HUES64 (cell line): ENCODE measurements around the gene L3MBTL4.
"Not testable (repeated sequence)": the region's sequence is repeated elsewhere in the genome, so short reads cannot be mapped to it uniquely, and the experiment has no call there.

Experiments used
- H3K27ac ChIP-seq: 2 replicates; pipeline ENCODE4 v1.7.0; 2013; ENCODE audit warnings: low read depth, low read length, inconsistent platforms
- H3K27me3 ChIP-seq: 2 replicates; pipeline ENCODE4 v1.6.1; 2013; ENCODE audit warnings: mild to moderate bottlenecking, low read length; ENCODE audit not compliant: insufficient read depth
- H3K36me3 ChIP-seq: 2 replicates; pipeline ENCODE4 v1.6.1; 2013; ENCODE audit warnings: mild to moderate bottlenecking, low read length; ENCODE audit not compliant: insufficient read depth
- H3K4me1 ChIP-seq: 2 replicates; pipeline ENCODE4 v1.6.1; 2013; ENCODE audit warnings: mild to moderate bottlenecking, low read length, moderate library complexity; ENCODE audit not compliant: insufficient read depth
- H3K4me3 ChIP-seq: 2 replicates; pipeline ENCODE4 v1.5.1; 2013; ENCODE audit warnings: mild to moderate bottlenecking, low read length, moderate library complexity
- H3K9ac ChIP-seq: 2 replicates; pipeline ENCODE4 v1.6.1; 2013; ENCODE audit warnings: mild to moderate bottlenecking, low read depth, low read length
- H3K9me3 ChIP-seq: 2 replicates; pipeline ENCODE4 v1.6.1; 2013; ENCODE audit warnings: low read depth, low read length; ENCODE audit not compliant: insufficient read depth
- WGBS: fragments of 150-250, 120-280 bp; methylation state at CpG from one replicate; pipeline ENCODE4 v1.1.7; 2013; ENCODE audit warnings: missing lambda C conversion rate; 5-methylcytosine and 5-hydroxymethylcytosine counted together

The L3MBTL4 gene

GRCh38 chr18:6106091-6106685 is 308.5 kb downstream of the L3MBTL4 start:
- Histone ChIP-seq H3K9ac (no peak overlapping the region), H3K27ac (no peak overlapping the region), H3K9me3 (no peaks in the 10 kb centered on the region), H3K4me3 (no peak overlapping the region), H3K27me3 (no peaks in the 10 kb centered on the region), H3K36me3 (no peaks in the 10 kb centered on the region), H3K4me1 (no peaks in the 10 kb centered on the region)
- WGBS, result 84% methylated on average over 1 of the region's 1 CpG

GRCh38 chr18:6103741-6104140 is 311.0 kb downstream of the L3MBTL4 start:
- Histone ChIP-seq H3K4me1 (no peaks in the 10 kb centered on the region), H3K27ac (no peak overlapping the region), H3K9me3 (no peaks in the 10 kb centered on the region), H3K4me3 (no peak overlapping the region), H3K9ac (no peak overlapping the region), H3K36me3 (no peaks in the 10 kb centered on the region), H3K27me3 (no peaks in the 10 kb centered on the region)
- 70% methylated on average over 3 of the region's 3 CpGs for WGBS

GRCh38 chr18:6096730-6097129 is 318.0 kb downstream of the L3MBTL4 start:
- Histone ChIP-seq H3K27me3 (no peaks in the 10 kb centered on the region), H3K9ac (no peak overlapping the region), H3K36me3 (no peaks in the 10 kb centered on the region), H3K4me3 (no peak overlapping the region), H3K27ac (no peak overlapping the region), H3K4me1 (no peaks in the 10 kb centered on the region; the same call in 1 of the 2 replicates), H3K9me3 (no peaks in the 10 kb centered on the region)

GRCh38 chr18:6088432-6088831 is 326.3 kb downstream of the L3MBTL4 start:
- H3K9ac ChIP-seq, result no peak overlapping the region
- H3K4me3 ChIP-seq, result no peak overlapping the region
- H3K36me3 ChIP-seq, result no peaks in the 10 kb centered on the region
- WGBS, result 79% methylated on average over 2 of the region's 2 CpGs
- no peaks in the 10 kb centered on the region for H3K9me3 ChIP-seq
- H3K4me1 ChIP-seq, result no peaks in the 10 kb centered on the region
- no peak overlapping the region for H3K27ac ChIP-seq
- no peaks in the 10 kb centered on the region for H3K27me3 ChIP-seq

GRCh38 chr18:6086731-6087130 is 328.0 kb downstream of the L3MBTL4 start:
- Histone ChIP-seq H3K9ac (no peak overlapping the region), H3K36me3 (no peaks in the 10 kb centered on the region), H3K27me3 (no peaks in the 10 kb centered on the region), H3K9me3 (no peaks in the 10 kb centered on the region), H3K4me3 (no peak overlapping the region), H3K4me1 (no peaks in the 10 kb centered on the region), H3K27ac (no peak overlapping the region)
- WGBS, result 100% methylated on average over 2 of the region's 2 CpGs

- H3K9ac ChIP-seq, result no peak overlapping the region
- H3K4me1 ChIP-seq, result no peaks in the 10 kb centered on the region
- no peak overlapping the region for H3K4me3 ChIP-seq
- no peaks in the 10 kb centered on the region for H3K9me3 ChIP-seq
- WGBS, result 84% methylated on average over 2 of the region's 2 CpGs
- no peaks in the 10 kb centered on the region for H3K27me3 ChIP-seq
- no peak overlapping the region for H3K27ac ChIP-seq
- no peaks in the 10 kb centered on the region for H3K36me3 ChIP-seq
Measured at GRCh38 chr18:6079406-6079805, 335.3 kb downstream of the L3MBTL4 start.

- H3K9me3 ChIP-seq, result no peaks in the 10 kb centered on the region
- H3K4me3 ChIP-seq, result no peak overlapping the region
- 85% methylated on average over 9 of the region's 9 CpGs for WGBS
- no peaks in the 10 kb centered on the region for H3K4me1 ChIP-seq
- no peaks in the 10 kb centered on the region for H3K27me3 ChIP-seq
- no peak overlapping the region for H3K9ac ChIP-seq
- H3K27ac ChIP-seq, result no peak overlapping the region
- no peaks in the 10 kb centered on the region for H3K36me3 ChIP-seq
Measured at GRCh38 chr18:6078877-6079276, 335.8 kb downstream of the L3MBTL4 start.

- WGBS, result 89% methylated on average over 11 of the region's 11 CpGs
- not testable (repeated sequence) for H3K4me3 ChIP-seq
Measured at GRCh38 chr18:6072423-6072822, 342.3 kb downstream of the L3MBTL4 start.

GRCh38 chr18:6069539-6069938 is 345.2 kb downstream of the L3MBTL4 start:
- no peaks in the 10 kb centered on the region for H3K4me1 ChIP-seq
- H3K27me3 ChIP-seq, result no peaks in the 10 kb centered on the region
- H3K9ac ChIP-seq, result no peak overlapping the region
- H3K9me3 ChIP-seq, result peaks cover 6% of the 10 kb centered on the region; the same call in 1 of the 2 replicates
- no peaks in the 10 kb centered on the region for H3K36me3 ChIP-seq
- H3K27ac ChIP-seq, result no peak overlapping the region
- no peak overlapping the region for H3K4me3 ChIP-seq
- WGBS, result 99% methylated on average over 3 of the region's 4 CpGs

More at GRCh38 chr18:6072423-6072822, 342.3 kb downstream of the L3MBTL4 start:
- H3K9me3 ChIP-seq, H3K9ac ChIP-seq, H3K27me3 ChIP-seq, H3K36me3 ChIP-seq, H3K27ac ChIP-seq, H3K4me1 ChIP-seq: not testable (repeated sequence)

- Histone ChIP-seq H3K9ac (no peak overlapping the region), H3K27ac (no peak overlapping the region), H3K27me3 (no peaks in the 10 kb centered on the region), H3K9me3 (peaks cover 6% of the 10 kb centered on the region; the same call in 1 of the 2 replicates), H3K36me3 (no peaks in the 10 kb centered on the region), H3K4me1 (no peaks in the 10 kb centered on the region), H3K4me3 (no peak overlapping the region)
- 89% methylated on average over 3 of the region's 3 CpGs for WGBS
Measured at GRCh38 chr18:6069103-6069502, 345.6 kb downstream of the L3MBTL4 start.

GRCh38 chr18:6060149-6060548 is 354.6 kb downstream of the L3MBTL4 start:
- Histone ChIP-seq H3K27ac (no peak overlapping the region), H3K36me3 (no peaks in the 10 kb centered on the region), H3K27me3 (no peaks in the 10 kb centered on the region), H3K9me3 (no peaks in the 10 kb centered on the region), H3K9ac (no peak overlapping the region), H3K4me1 (peaks cover 33% of the 10 kb centered on the region), H3K4me3 (no peak overlapping the region)
- WGBS, result 87% methylated on average over 4 of the region's 4 CpGs

- peaks cover 33% of the 10 kb centered on the region for H3K4me1 ChIP-seq
- H3K27ac ChIP-seq, result no peak overlapping the region
- no peaks in the 10 kb centered on the region for H3K9me3 ChIP-seq
- whole genome bisulfite sequencing, result no CpG with 5 or more reads among the region's 1 CpG
- H3K36me3 ChIP-seq, result no peaks in the 10 kb centered on the region
- H3K27me3 ChIP-seq, result no peaks in the 10 kb centered on the region
- no peak overlapping the region for H3K9ac ChIP-seq
- no peak overlapping the region for H3K4me3 ChIP-seq
Measured at GRCh38 chr18:6059551-6059950, 355.2 kb downstream of the L3MBTL4 start.
